Fibroblast of the aortic adventitia (primary cell): ENCODE measurements around the gene NSUN5. TPM values are rescaled to one million over a fixed set of nuclear protein-coding genes. Genes with fewer than 3 reads are reported as not detected.

Source experiments
- DNase-seq: peaks from one replicate; pipeline ENCODE4 v3.0.0-alpha.2; 2010; ENCODE audit warnings: low read depth
- H3K4me3 ChIP-seq: 2 replicates; pipeline ENCODE4 v1.5.1; 2011; ENCODE audit warnings: low read depth, mild to moderate bottlenecking, control low read depth, low read length, moderate library complexity
- total RNA-seq: library from RNA; depleted of rRNA; stranded (reverse); fragments of >200 nt; gene quantifications from 2 replicates; pipeline ENCODE4 v1.2.3, GENCODE V29; 2012; ENCODE audit warnings: low replicate concordance
- TF ChIP-seq, protein P1 (sequence below): IDR thresholded peaks from 2 replicates; pipeline ENCODE4 v1.5.1; 2011; ENCODE audit warnings: mild to moderate bottlenecking, low read length, control low read depth, inconsistent platforms; ENCODE audit not compliant: insufficient read depth

NSUN5 gene
- total RNA-seq, 1 donor, result 16.7 TPM

GRCh38 chr7:73342645-73343044 is 34.0 kb upstream of the NSUN5 start:
- DNase-seq, result peak; percentile 73
- TF ChIP-seq, protein P1, sequence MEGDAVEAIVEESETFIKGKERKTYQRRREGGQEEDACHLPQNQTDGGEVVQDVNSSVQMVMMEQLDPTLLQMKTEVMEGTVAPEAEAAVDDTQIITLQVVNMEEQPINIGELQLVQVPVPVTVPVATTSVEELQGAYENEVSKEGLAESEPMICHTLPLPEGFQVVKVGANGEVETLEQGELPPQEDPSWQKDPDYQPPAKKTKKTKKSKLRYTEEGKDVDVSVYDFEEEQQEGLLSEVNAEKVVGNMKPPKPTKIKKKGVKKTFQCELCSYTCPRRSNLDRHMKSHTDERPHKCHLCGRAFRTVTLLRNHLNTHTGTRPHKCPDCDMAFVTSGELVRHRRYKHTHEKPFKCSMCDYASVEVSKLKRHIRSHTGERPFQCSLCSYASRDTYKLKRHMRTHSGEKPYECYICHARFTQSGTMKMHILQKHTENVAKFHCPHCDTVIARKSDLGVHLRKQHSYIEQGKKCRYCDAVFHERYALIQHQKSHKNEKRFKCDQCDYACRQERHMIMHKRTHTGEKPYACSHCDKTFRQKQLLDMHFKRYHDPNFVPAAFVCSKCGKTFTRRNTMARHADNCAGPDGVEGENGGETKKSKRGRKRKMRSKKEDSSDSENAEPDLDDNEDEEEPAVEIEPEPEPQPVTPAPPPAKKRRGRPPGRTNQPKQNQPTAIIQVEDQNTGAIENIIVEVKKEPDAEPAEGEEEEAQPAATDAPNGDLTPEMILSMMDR, result peak; percentile 71
- peak overlapping the region; percentile 31 for H3K4me3 ChIP-seq

DNA sequence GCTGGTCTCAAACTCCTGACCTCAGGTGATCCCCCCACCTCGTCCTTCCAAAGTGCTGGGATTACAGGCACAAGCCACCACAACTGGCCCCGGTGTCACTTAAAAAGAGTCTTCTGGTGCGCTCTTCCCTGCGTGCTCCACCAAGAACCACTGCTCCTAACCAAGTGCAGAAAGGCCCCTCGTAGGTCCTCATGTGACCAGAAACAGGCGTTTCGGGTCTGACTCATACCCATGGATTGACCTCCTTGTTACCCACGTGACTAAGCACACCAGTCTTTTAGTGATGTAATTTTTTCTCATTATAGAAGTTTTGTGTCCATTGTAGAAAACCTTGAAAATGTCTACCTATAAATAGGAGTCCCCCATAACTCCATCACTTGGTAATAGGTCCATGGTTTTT is 33.3 kb upstream of the NSUN5 start:
- no peak overlapping the region for H3K4me3 ChIP-seq
- TF ChIP-seq, protein P1, result no peak
- DNase-seq, result peak; percentile 73

GRCh38 chr7:73340514-73340913 is 31.9 kb upstream of the NSUN5 start:
- TF ChIP-seq, protein P1, result no peak
- H3K4me3 ChIP-seq, result no peak overlapping the region
- no peak for DNase-seq

GRCh38 chr7:73338321-73338720 is 29.7 kb upstream of the NSUN5 start:
- TF ChIP-seq, protein P1, result no peak
- DNase-seq, result peak; percentile 63
- no peak overlapping the region for H3K4me3 ChIP-seq

DNA sequence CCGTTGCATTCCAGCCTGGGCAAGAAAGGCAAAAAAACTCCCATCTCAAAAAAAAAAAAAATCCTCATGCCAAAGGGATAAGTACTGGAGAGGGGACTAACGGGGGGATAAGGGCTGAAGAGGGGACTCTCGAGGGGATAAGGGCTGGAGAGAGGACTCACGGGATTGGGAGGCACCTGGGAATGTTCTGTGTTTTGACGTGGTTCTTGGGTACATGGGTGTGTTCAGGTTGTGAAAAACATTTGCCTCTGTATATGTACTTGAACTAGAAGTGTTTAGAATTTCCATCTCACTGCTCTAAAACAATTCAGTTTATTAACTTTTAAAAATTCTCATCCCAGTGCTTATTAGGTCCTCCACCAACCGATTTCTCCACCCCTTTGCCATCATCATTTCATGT is 23.8 kb upstream of the NSUN5 start:
- no peak overlapping the region for H3K4me3 ChIP-seq
- TF ChIP-seq, protein P1, result no peak
- no peak for DNase-seq

DNA sequence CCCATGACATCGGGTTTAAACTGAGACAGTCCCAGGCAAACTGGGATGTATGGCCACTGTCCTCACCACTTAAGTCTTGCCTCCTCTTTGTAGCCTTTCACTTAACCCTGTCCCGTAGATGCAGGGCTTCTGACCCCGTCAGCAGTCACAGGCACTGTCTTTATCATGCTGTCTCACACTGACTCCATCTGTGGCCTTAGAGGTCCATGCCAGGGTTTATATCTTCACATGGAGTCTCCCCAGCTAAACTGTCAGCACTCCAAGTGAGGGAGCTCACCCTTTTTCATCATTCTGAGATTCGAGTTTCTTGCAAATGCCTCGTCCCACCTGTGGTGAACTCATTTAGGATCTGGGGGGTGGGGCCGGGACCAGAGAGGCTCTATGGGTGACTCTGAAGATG is 22.1 kb upstream of the NSUN5 start:
- no peak for DNase-seq
- no peak overlapping the region for H3K4me3 ChIP-seq
- TF ChIP-seq, protein P1, result no peak

DNA sequence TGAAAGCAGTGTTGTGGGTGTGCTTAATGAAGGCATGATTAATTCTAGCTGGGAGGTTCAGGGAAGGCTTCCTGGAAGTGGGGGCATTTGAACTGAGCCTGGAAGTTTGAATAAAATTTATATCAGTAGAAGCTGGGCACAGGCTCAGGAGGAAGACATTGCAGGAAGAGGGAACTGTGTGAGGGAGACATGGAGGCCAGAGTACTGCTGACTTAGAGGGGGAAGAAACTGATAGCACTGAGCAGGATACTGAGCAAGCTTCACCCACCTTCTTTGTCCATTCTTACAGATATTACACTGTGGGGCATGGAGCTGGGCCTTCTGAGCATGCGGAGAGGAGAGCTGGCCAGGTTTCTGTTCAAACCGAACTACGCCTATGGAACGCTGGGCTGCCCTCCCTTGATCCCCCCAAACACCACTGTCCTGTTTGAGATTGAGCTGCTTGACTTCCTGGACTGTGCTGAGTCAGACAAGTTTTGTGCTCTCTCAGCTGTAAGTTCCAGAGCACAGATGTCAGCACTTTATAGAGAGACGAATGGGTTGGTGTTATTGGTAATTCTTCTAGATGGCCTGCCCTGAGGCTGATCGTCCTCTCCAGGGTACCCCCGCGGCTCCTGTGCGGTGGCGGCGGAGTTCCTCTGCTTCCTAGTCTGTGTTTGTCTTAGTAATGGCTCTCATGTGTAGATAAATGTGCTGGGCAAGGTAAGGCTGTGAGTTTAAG is 21.4 kb upstream of the NSUN5 start:
- peak; percentile 31 for DNase-seq
- no peak overlapping the region for H3K4me3 ChIP-seq
- TF ChIP-seq, protein P1, result no peak
